Renal pelvis (tissue), 4 donors: ENCODE results near the gene WNT5A. TPM values are rescaled to one million over a fixed set of nuclear protein-coding genes. Genes with fewer than 3 reads are reported as not detected.
"Not testable (repeated sequence)": the region's sequence is repeated elsewhere in the genome, so short reads cannot be mapped to it uniquely, and the experiment has no call there.

ENCODE experiments used
- DNase-seq: peaks from one replicate; pipeline ENCODE4 v3.0.0-alpha.2; 2013
- polyA plus RNA-seq, 3 donors: library from polyadenylated mRNA; unstranded; fragments of 120-200 nt; gene quantifications; one replicate each; pipeline ENCODE4 v1.2.1, GENCODE V29; 2013; ENCODE audit not compliant: insufficient read length in 3 of 3

WNT5A gene
- polyA plus RNA-seq, 3 donors, result 32.1 to 40.8 (median 38.4) TPM

- no peak for DNase-seq
Measured at GRCh38 chr3:55512571-55513343, 25.7 kb upstream of the WNT5A start.

DNA sequence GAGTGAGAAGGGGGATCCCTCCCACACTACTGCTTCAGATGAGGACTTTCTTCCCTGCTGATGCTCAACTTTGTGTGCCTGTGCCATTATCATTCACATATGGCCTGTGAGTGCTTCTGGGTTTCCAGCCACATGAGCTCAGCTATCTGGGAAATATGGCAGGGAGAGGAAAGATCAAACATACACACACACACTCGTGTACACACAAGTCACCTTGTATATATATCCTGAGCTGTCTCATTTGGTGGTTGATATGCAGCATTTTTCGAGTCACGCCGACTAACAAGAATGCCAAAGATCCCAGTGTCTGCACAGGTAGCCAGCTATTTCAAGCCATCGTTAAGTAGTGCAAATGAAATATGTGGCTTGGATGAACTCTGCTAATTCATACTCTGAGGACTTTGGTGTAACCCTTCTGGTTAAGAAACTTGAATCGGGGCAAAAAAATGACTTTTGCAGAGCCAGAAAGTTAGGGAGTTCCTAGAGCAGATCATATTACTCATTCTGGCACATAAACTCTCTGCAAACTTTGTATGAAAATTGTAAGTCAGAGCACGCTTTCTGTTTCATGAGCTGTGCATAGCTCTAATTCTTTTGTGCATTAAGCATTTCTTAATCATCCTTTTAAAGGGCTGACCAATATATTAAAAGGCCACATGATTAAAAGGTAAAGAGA is 24.9 kb upstream of the WNT5A start:
- DNase-seq, result no peak

GRCh38 chr3:55508335-55508734 is 21.2 kb upstream of the WNT5A start:
- no peak for DNase-seq

- DNase-seq, result no peak
Measured at GRCh38 chr3:55507808-55508207, 20.7 kb upstream of the WNT5A start.

GRCh38 chr3:55505776-55506175 is 18.7 kb upstream of the WNT5A start:
- no peak for DNase-seq

- not testable (repeated sequence) for DNase-seq
Measured at GRCh38 chr3:55505102-55505501, 18.0 kb upstream of the WNT5A start.

DNA sequence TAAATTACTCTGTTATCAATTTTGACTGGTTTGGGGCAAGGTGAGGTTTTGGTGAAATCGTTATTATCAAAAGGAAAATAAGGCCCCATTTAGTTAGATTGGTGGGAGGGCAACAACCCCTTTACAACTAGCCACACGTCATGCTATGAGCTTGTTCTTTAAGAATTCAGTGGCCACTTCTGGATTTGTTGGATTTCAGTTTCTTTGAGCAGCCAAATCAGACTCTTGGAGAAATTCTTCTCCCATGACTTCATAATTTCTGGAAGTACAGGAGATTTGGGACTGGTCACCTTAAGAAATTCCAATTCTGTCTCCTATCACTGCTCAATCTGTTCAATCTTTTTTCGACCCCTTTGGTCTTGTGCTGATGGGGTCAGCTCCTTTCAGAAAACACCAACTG is 14.8 kb upstream of the WNT5A start:
- no peak for DNase-seq

GRCh38 chr3:55500555-55501330 is 13.6 kb upstream of the WNT5A start:
- DNase-seq, result no peak

- no peak for DNase-seq
Measured at GRCh38 chr3:55498520-55498919, 11.4 kb upstream of the WNT5A start.

- no peak for DNase-seq
Measured at GRCh38 chr3:55497250-55497649, 10.1 kb upstream of the WNT5A start.

- no peak for DNase-seq
Measured at GRCh38 chr3:55494976-55495375, 7.9 kb upstream of the WNT5A start.

GRCh38 chr3:55492976-55493375 is 5.9 kb upstream of the WNT5A start:
- no peak for DNase-seq

DNA sequence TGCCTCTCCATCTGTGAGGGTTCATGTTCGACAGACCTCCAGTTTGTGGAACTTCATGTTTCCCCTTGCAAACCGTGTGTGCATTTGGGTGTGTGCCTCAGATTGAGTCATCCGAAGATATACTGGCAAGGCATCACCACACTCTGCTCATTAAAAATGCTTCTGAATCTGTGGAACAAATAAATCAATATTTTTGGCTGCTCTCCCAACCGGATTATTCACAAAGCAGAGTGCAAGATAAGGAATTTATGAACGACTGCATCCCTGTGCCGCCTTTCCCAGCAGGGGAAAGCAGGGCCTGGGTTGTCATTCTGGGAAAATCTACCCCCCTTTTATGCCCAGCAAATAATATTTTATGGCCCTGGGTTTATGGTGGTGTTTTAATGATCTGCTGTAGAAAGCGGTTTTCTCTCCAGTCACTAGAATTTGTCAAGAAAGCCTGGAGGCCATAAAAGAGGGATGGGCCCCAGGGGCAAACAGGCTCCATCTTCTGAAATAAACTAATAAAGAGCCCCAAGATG is 4.2 kb upstream of the WNT5A start:
- peak; percentile 23 for DNase-seq

- DNase-seq, result no peak
Measured at GRCh38 chr3:55490276-55490913, 3.3 kb upstream of the WNT5A start.

DNA sequence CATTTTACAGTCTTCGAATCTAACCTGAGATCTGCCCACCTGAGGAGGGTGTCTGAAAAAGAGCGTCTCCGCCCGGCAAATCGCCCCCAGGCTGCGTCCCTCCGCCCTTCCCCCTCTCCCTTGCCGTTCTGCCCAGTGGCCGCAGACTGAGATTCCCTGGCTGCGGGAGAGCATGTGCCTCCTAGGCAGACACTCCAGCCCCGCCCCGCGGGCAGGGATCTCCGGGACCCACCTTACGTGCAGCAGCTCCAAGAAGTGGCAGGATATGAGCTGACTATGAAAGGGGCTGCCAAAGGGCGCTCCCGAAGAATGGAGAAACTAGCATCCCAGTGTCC is 2.7 kb upstream of the WNT5A start:
- no peak for DNase-seq

- DNase-seq, result peak; percentile 87
Measured at GRCh38 chr3:55488398-55489055, 1.4 kb upstream of the WNT5A start.

- DNase-seq, result peak; percentile 36
Measured at GRCh38 chr3:55487381-55488241, 505 bp upstream of the WNT5A start.

DNA sequence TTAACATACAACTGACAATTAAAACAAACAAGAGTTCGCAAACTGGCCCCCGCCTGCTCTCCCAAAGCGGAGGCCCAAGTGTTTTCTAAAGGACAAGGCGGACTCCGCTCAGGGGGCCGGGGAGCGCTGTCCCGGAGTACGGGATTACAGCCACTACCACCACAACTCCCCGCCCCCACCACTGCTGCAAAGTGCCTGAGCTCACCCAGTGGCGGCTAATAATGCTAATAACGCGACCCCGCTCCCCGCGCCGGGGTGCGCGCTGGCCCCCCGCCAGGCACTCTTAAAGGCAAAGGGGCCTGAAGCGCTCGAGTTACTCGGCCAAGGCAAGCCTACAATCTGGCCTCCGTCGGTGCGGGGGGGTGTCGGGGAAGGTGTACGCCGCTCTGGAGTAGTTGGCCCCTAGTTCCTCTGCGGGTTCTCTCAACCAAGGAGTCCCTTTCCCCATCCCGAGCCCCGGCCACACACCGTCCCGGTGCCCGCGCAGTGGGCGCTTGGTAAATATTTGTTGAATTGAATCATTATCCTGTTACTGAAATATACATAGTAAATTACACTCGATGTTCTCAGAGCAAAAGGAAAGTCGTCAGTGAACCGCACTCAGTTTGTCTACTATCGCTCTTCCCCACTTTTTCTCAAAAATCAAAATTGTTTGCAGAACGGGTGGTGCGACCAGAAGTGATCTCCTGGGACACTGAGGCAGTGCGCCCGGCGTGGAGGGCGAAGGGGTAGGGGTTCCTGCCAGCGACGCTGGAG is 827 bp downstream of the WNT5A start:
- DNase-seq, result peak; percentile 74
